SK-N-SH (cell line): ENCODE measurements around the gene REEP3.

Source experiments
- CTCF ChIP-seq: fragments of 200-600 bp; sonication (generic); IDR thresholded peaks from 2 replicates; pipeline ENCODE4 v1.6.1; 2017; ENCODE audit warnings: antibody characterized with exemption, mild to moderate bottlenecking, moderate library complexity
- EP300 ChIP-seq, 2 experiments: IDR thresholded peaks; 2 replicates each; pipeline versions ENCODE4 v1.4.0 to v1.6.1; 2012; ENCODE audit warnings: borderline replicate concordance in 1 of 2, low read depth in 1 of 2, low read length in 1 of 2
- EZH2phosphoT487 ChIP-seq: fragments of 200-600 bp; sonication (generic); IDR thresholded peaks from 2 replicates; pipeline ENCODE4 v1.6.1; 2017; ENCODE audit warnings: low read depth, mixed run types, mild to moderate bottlenecking, antibody characterized with exemption, moderate library complexity, borderline replicate concordance
- JUND ChIP-seq: IDR thresholded peaks from 2 replicates; pipeline ENCODE4 v1.4.0; 2012
- MXI1 ChIP-seq: IDR thresholded peaks from 2 replicates; pipeline ENCODE4 v1.6.1; 2012; ENCODE audit warnings: mild to moderate bottlenecking, low read depth, low read length, improper control_type of control experiment
- NFIC ChIP-seq: IDR thresholded peaks from 2 replicates; pipeline ENCODE4 v1.4.0; 2012; ENCODE audit warnings: borderline replicate concordance
- PBX3 ChIP-seq: IDR thresholded peaks from 2 replicates; pipeline ENCODE4; 2012
- RAD21 ChIP-seq: IDR thresholded peaks from 2 replicates; pipeline ENCODE4 v1.6.1; 2012; ENCODE audit warnings: mild to moderate bottlenecking, low read length
- REST ChIP-seq: IDR thresholded peaks from 2 replicates; pipeline ENCODE4 v1.6.1; 2012; ENCODE audit warnings: mild to moderate bottlenecking, low read depth, low read length, moderate library complexity
- TCF12 ChIP-seq: IDR thresholded peaks from 2 replicates; pipeline ENCODE4 v1.4.0; 2012
- USF1 ChIP-seq: IDR thresholded peaks from 2 replicates; pipeline ENCODE4 v1.4.0; 2012; ENCODE audit warnings: low read depth, borderline replicate concordance
- ZBTB33 ChIP-seq: IDR thresholded peaks from 2 replicates; pipeline ENCODE4 v1.4.0; 2012; ENCODE audit warnings: low read depth, borderline replicate concordance

GRCh38 chr10:63673846-63674245, 152.6 kb downstream of the REEP3 start:
- TF ChIP-seq CTCF, result no peak
- TF ChIP-seq EP300 (IDR thresholded peaks at IDR 0.05; ENCODE audit: borderline replicate concordance in 1 of 2, low read depth in 1 of 2, low read length in 1 of 2), result no peak
- TF ChIP-seq JUND, result no peak
- TF ChIP-seq REST, result no peak
- no peak for TF ChIP-seq EZH2phosphoT487
- no peak for TF ChIP-seq RAD21
- TF ChIP-seq USF1, result no peak
- no peak for TF ChIP-seq PBX3
- no peak for TF ChIP-seq ZBTB33
- no peak for TF ChIP-seq NFIC
- no peak for TF ChIP-seq TCF12
- TF ChIP-seq MXI1, result no peak
